Neural cell (in vitro differentiated cells): Measurements from ENCODE around the gene VAMP8. TPM values are rescaled to one million over a fixed set of nuclear protein-coding genes. Genes with fewer than 3 reads are reported as not detected.

Experiments
- H2AFZ ChIP-seq: fragments of 200-600, 300-800 bp; sonication (generic), shearing (Covaris generic); 2 replicates; pipeline ENCODE4 v1.6.0; 2014; ENCODE audit warnings: low read depth, mild to moderate bottlenecking, antibody characterized with exemption, low read length, moderate library complexity
- H3F3A ChIP-seq: fragments of 200-600 bp; shearing (Covaris generic); 2 replicates; pipeline ENCODE4 v1.6.1; 2016; ENCODE audit warnings: mild to moderate bottlenecking, moderate library complexity, mixed read lengths, antibody characterized with exemption, low read length; ENCODE audit not compliant: insufficient read depth, poor library complexity, severe bottlenecking
- H3K27ac ChIP-seq: fragments of 200-600, 300-800 bp; sonication (generic), shearing (Covaris generic); 2 replicates; pipeline ENCODE4 v1.5.1; 2014; ENCODE audit warnings: mild to moderate bottlenecking, low read length, moderate library complexity
- H3K27me3 ChIP-seq: fragments of 300-800, 200-600 bp; sonication (generic), shearing (Covaris generic); 2 replicates; pipeline ENCODE4 v1.6.0; 2014; ENCODE audit warnings: mild to moderate bottlenecking, low read depth, low read length, moderate library complexity; ENCODE audit not compliant: insufficient read depth
- H3K36me3 ChIP-seq: fragments of 300-800, 200-600 bp; sonication (generic), shearing (Covaris generic); 2 replicates; pipeline ENCODE4 v1.5.1; 2014; ENCODE audit warnings: mild to moderate bottlenecking, antibody characterized with exemption, low read length, moderate library complexity; ENCODE audit not compliant: insufficient read depth
- H3K4me2 ChIP-seq: fragments of 300-800, 200-600 bp; sonication (generic), shearing (Covaris generic); 2 replicates; pipeline ENCODE4 v1.6.0; 2014; ENCODE audit warnings: mild to moderate bottlenecking, low read length
- H3K4me3 ChIP-seq: fragments of 300-800, 200-600 bp; sonication (generic), shearing (Covaris generic); 2 replicates; pipeline ENCODE4 v1.5.1; 2014; ENCODE audit warnings: mild to moderate bottlenecking, low read length, moderate library complexity
- H3K79me2 ChIP-seq: fragments of 200-600 bp; shearing (Covaris generic); replicated peaks from 2 replicates; pipeline ENCODE4 v1.6.0; 2014; ENCODE audit warnings: mild to moderate bottlenecking, low read length, moderate library complexity; ENCODE audit not compliant: insufficient read depth
- H3K9ac ChIP-seq: fragments of 300-800, 200-600 bp; sonication (generic), shearing (Covaris generic); 2 replicates; pipeline ENCODE4 v1.6.1; 2016; ENCODE audit warnings: mild to moderate bottlenecking, low read length, mixed read lengths
- H3K9me2 ChIP-seq: fragments of 200-600 bp; shearing (Covaris generic); 2 replicates; pipeline ENCODE4 v1.6.1; 2016; ENCODE audit warnings: mild to moderate bottlenecking, low read length, mixed read lengths; ENCODE audit not compliant: insufficient read depth
- H3K9me3 ChIP-seq: fragments of 200-600, 300-800 bp; sonication (generic), shearing (Covaris generic); 2 replicates; pipeline ENCODE4 v1.6.1; 2016; ENCODE audit warnings: mild to moderate bottlenecking, mixed run types, low read length, moderate library complexity, mixed read lengths
- H4K20me1 ChIP-seq: fragments of 200-600 bp; shearing (Covaris generic); 2 replicates; pipeline ENCODE4 v1.6.1; 2016; ENCODE audit warnings: mild to moderate bottlenecking, mixed run types; ENCODE audit not compliant: insufficient read depth
- EP300 ChIP-seq: fragments of 450-650 bp; conservative IDR thresholded peaks from 2 replicates; pipeline ENCODE4 v1.6.1; 2014; ENCODE audit warnings: antibody characterized with exemption, mild to moderate bottlenecking, moderate library complexity; ENCODE audit not compliant: poor library complexity, severe bottlenecking
- EZH2 ChIP-seq: fragments of 200-600, 300-800 bp; shearing (Covaris generic), sonication (generic); IDR thresholded peaks from 2 replicates; pipeline ENCODE4 v1.6.1; 2014; ENCODE audit warnings: antibody characterized with exemption, low read length, borderline replicate concordance, mild to moderate bottlenecking; ENCODE audit not compliant: insufficient read depth, poor library complexity, severe bottlenecking
- MXI1 ChIP-seq: fragments of 450-650 bp; conservative IDR thresholded peaks from 2 replicates; pipeline ENCODE4 v1.6.1; 2014; ENCODE audit warnings: antibody characterized with exemption, mild to moderate bottlenecking; ENCODE audit not compliant: poor library complexity, severe bottlenecking
- POLR2AphosphoS5 ChIP-seq: IDR thresholded peaks from 2 replicates; pipeline ENCODE4 v1.6.1; 2012
- RAD21 ChIP-seq: fragments of 450-650 bp; conservative IDR thresholded peaks from 2 replicates; pipeline ENCODE4 v1.6.1; 2014; ENCODE audit warnings: antibody characterized with exemption, mild to moderate bottlenecking, moderate library complexity
- SMC3 ChIP-seq: fragments of 450-650 bp; conservative IDR thresholded peaks from 2 replicates; pipeline ENCODE4 v1.6.1; 2014; ENCODE audit warnings: antibody characterized with exemption, mild to moderate bottlenecking, moderate library complexity; ENCODE audit not compliant: poor library complexity
- TAF1 ChIP-seq: IDR thresholded peaks from 2 replicates; pipeline ENCODE4 v1.6.1; 2012; ENCODE audit warnings: low read depth
- polyA plus RNA-seq: library from polyadenylated mRNA; depleted of rRNA; stranded (reverse); fragments of >200 nt; gene quantifications from 2 replicates; pipeline ENCODE4 v1.2.3, GENCODE V29; 2014
- TF ChIP-seq, protein P1 (sequence below): fragments of 450-650 bp; IDR thresholded peaks from 2 replicates; pipeline ENCODE4 v1.5.1; 2014; ENCODE audit warnings: antibody characterized with exemption, mild to moderate bottlenecking, moderate library complexity; ENCODE audit not compliant: poor library complexity, severe bottlenecking
- TF ChIP-seq, protein P2 (sequence below): IDR thresholded peaks from 2 replicates; pipeline ENCODE4 v1.6.1; 2012; ENCODE audit warnings: borderline replicate concordance

The VAMP8 gene
- polyA plus RNA-seq, 1 donor from 2014 or later = not detected

DNA sequence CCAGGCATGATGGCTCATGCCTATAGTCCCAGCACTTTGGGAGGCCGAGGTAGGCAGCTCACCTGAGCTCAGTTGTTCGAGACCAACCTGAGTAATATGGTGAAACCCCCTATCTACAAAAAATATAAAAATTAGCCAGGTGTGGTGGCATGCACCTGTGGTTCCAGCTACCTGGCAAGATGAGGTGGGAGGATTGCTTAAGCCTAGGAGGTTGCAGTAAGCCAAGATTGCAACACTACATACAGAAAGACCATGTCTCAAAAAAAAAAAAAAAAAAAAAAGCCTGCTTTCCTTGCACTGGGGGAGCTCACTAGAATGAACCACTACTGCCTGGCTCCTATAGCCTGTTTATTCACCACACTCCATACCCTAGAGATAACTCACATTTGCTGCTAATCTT is 45.8 kb upstream of the VAMP8 start:
- H3K36me3 ChIP-seq = no peaks in the 10 kb centered on the region
- TF ChIP-seq EP300 (no peak), TAF1 (no peak), POLR2AphosphoS5 (no peak), RAD21 (no peak), MXI1 (no peak), EZH2 (no peak), SMC3 (no peak)
- TF ChIP-seq, protein P1, sequence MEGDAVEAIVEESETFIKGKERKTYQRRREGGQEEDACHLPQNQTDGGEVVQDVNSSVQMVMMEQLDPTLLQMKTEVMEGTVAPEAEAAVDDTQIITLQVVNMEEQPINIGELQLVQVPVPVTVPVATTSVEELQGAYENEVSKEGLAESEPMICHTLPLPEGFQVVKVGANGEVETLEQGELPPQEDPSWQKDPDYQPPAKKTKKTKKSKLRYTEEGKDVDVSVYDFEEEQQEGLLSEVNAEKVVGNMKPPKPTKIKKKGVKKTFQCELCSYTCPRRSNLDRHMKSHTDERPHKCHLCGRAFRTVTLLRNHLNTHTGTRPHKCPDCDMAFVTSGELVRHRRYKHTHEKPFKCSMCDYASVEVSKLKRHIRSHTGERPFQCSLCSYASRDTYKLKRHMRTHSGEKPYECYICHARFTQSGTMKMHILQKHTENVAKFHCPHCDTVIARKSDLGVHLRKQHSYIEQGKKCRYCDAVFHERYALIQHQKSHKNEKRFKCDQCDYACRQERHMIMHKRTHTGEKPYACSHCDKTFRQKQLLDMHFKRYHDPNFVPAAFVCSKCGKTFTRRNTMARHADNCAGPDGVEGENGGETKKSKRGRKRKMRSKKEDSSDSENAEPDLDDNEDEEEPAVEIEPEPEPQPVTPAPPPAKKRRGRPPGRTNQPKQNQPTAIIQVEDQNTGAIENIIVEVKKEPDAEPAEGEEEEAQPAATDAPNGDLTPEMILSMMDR = no peak
- TF ChIP-seq, protein P2, sequence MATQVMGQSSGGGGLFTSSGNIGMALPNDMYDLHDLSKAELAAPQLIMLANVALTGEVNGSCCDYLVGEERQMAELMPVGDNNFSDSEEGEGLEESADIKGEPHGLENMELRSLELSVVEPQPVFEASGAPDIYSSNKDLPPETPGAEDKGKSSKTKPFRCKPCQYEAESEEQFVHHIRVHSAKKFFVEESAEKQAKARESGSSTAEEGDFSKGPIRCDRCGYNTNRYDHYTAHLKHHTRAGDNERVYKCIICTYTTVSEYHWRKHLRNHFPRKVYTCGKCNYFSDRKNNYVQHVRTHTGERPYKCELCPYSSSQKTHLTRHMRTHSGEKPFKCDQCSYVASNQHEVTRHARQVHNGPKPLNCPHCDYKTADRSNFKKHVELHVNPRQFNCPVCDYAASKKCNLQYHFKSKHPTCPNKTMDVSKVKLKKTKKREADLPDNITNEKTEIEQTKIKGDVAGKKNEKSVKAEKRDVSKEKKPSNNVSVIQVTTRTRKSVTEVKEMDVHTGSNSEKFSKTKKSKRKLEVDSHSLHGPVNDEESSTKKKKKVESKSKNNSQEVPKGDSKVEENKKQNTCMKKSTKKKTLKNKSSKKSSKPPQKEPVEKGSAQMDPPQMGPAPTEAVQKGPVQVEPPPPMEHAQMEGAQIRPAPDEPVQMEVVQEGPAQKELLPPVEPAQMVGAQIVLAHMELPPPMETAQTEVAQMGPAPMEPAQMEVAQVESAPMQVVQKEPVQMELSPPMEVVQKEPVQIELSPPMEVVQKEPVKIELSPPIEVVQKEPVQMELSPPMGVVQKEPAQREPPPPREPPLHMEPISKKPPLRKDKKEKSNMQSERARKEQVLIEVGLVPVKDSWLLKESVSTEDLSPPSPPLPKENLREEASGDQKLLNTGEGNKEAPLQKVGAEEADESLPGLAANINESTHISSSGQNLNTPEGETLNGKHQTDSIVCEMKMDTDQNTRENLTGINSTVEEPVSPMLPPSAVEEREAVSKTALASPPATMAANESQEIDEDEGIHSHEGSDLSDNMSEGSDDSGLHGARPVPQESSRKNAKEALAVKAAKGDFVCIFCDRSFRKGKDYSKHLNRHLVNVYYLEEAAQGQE = no peak

DNA sequence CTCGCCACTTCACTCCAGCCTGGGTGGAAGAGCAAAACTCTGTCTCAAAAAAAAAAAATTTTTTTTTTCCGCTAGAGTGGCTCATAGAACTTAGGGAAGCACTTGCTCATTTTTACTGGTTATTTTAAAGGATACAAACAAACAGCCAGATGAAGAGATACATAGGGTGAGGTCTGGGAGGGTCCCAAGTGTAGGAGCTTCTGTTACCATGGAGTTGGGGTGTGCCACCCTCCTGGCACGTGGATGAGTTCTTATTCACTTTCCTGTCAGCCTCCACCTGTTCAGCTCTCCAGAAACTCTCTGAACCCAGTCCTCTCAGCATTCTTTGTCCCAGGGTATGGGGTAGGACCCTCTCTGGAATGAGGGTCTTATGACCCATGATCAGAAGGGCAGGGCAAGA is 43.3 kb upstream of the VAMP8 start:
- TF ChIP-seq TAF1 (no peak), POLR2AphosphoS5 (no peak), MXI1 (no peak), EZH2 (no peak), EP300 (no peak), SMC3 (no peak), RAD21 (no peak)
- TF ChIP-seq, protein P1 = no peak
- TF ChIP-seq, protein P2 = no peak
- no peak overlapping the region for H3K4me2 ChIP-seq
- H3F3A ChIP-seq = peaks cover 6% of the 10 kb centered on the region
- no peak overlapping the region for H3K27ac ChIP-seq
- H3K9me3 ChIP-seq = no peaks in the 10 kb centered on the region
- H4K20me1 ChIP-seq = no peaks in the 10 kb centered on the region
- no peaks in the 10 kb centered on the region for H3K27me3 ChIP-seq
- no peaks in the 10 kb centered on the region for H3K79me2 ChIP-seq
- no peaks in the 10 kb centered on the region for H3K36me3 ChIP-seq
- H3K4me3 ChIP-seq = peak overlapping the region; percentile 3
- H3K9me2 ChIP-seq = no peaks in the 10 kb centered on the region
- H3K9ac ChIP-seq = no peak overlapping the region
- no peak overlapping the region for H2AFZ ChIP-seq

More for the DNA sequence above, 45.8 kb upstream of the VAMP8 start:
- H3K4me2 ChIP-seq = no peak overlapping the region
- H3K4me3 ChIP-seq = no peak overlapping the region
- H4K20me1 ChIP-seq = no peaks in the 10 kb centered on the region
- no peaks in the 10 kb centered on the region for H3K27me3 ChIP-seq
- H3K9ac ChIP-seq = no peak overlapping the region
- H3K79me2 ChIP-seq = no peaks in the 10 kb centered on the region
- no peaks in the 10 kb centered on the region for H3K9me2 ChIP-seq
- no peaks in the 10 kb centered on the region for H3K9me3 ChIP-seq
- no peaks in the 10 kb centered on the region for H3F3A ChIP-seq
- no peak overlapping the region for H3K27ac ChIP-seq
- H2AFZ ChIP-seq = no peak overlapping the region
